KBM-7 (cell line): ENCODE results near the gene KCNQ1OT1.
A peak's percentile ranks its signal among the peaks of the same experiment; 100 is the strongest.

Experiments used
- DNase-seq: peaks from one replicate; pipeline ENCODE4 v3.0.0-alpha.2; 2015
- in situ Hi-C: fragments of 300-500 bp; cut with MboI; formaldehyde crosslinking; loops from 2 replicates; pipeline ENCODE4 v1.14.3; 2020; ENCODE audit warnings: low sequenced_read_pairs, low pct_unique_long_range_greater_than_20kb, mixed read lengths

Gene KCNQ1OT1

DNA sequence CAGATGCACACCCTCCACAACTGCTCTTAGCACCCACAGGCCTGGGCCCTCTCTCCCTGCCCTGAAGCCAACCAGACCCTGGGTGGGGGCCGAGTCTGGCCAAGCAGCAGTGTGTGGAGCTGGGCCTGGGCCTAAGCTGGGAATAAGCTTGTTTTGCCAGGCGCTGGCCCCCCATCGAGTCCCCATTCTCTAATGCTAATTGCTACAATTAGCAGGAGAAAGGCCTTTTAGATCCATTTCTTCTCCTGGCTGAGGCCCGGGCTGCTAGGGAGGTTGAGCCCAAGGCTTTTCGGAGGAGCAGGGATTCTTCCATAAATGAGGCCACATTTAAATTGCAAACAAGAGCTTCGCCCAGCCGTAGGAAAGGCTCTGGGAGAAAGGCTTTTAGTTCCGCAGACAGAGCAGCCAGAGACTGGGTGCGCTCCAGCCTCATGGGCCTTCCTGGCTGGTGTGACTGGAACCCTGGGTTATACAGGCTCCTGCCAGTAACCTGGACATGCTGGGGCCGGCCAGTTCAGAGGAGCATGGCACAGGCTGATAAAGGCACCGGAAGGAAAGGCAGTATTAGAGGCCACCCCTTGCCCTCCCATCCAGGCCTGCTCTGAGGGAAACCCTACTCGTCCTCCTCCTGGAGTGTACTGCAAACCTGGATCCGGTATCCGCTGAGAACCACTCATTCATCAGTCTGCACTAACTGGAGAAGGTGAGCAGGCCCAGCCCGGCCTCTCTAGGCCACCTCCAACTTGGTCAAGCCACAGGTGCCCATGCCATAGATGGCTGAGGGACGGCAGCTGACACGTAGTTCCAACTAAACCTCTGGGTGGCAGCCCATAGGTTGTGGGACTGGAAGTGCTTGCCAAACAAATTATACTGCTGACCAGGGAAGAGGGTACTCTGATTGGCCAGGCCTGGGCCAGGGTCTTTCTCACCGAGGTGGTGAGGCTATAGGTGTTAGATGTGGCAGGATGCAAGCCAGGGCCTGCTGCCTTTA lies 6.2 kb downstream of the KCNQ1OT1 start:
- no peak for DNase-seq
- in situ Hi-C loops = no loop called here

DNA sequence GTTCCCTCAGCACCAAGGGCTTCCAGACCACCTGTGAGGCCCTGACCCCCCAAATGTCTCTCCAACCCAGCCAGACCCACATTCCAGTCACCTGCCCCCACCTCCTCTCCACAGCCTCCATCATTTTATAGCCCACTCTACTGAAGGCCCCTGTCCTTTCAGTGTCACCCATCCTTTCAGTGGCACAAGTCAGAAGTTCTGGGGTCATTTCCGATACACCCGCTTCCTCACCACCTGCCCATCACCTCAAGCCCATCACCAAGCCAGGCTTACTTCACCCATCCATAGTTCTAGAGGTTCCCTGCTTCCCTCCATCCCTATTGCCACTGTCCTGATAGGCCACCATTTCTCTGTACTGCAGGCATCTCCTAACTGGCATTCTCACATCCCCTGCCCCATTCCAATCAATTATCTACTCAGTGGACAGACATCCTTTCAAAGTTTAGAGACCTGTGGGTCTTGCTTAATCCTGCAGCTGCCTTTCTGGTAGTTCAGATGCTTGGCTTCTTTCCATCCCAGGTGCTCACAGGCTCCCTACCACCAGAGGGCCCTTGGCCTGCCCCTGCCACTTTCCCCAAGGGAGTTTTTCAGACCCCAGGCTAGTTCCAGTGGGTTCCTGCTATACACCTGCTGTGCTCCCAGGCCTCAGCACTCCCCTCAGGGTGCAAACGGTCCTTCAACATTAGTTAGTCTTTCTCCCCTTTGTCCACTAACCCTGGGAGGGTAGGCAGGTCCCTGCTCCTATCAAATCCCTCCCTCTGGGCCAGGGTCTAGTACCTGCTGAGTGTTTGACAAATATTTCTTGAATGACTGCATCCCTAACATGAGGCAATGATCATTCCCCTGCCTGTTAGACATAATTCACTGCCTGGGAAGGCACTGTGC lies 7.6 kb downstream of the KCNQ1OT1 start:
- in situ Hi-C loops = no loop called here
- DNase-seq = peak; percentile 20

DNA sequence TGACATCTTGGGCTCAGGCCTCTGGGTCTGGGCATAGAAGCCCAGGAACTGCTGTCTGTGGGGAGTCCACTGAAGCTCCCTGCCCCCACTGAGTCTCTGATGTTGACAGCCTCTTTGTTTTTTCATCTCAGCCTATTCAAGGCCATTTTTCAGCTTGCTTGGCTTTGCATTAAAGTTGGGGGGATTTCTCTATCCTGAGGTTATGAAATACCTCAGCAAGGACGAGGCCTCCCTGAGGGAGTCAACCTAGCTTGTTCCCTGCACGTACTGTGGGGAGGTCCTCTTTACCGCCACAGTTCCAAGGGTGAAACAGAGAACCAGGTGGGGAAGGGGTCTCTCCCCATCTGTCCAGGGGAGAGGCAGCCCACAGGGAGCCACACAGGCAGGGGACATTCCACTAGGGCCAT lies 8.4 kb downstream of the KCNQ1OT1 start:
- DNase-seq = no peak
- in situ Hi-C loops = no loop called here

DNA sequence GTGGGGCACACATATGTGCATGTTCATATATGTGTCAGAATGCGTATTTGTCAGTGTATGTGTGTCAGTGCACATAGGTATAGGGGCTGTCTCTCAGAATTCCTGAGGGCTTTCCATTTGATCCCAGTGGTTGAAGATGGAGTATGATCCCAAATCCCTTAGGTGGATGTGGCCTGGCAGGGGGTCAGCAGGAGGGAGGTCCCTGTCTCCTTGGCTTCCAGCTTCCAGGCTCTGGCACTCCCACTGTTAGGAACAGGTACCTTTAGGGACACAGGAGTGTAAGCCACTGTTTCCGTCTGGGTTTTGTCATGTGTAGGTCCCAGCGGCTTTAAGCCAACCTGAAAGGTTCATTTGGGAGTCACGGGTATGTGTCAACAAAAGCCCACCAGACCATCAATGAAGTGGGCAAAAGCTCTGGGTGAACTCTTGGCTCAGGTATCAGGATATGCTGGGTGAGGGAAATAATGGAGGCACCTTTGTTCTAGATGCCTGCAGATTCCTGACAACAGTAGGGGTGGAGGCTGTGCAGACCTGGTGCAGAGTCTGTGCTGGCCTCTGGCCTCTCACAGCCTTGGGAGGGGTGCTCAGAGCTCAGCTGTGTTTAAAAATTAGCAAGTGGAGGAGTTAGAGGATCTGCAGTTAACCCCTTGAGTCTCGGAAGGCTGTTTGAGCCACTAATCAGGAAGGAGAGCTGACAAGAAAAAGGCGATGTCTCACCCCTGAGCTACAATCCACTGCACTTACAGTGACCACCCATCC lies 9.0 kb downstream of the KCNQ1OT1 start:
- no peak for DNase-seq
- in situ Hi-C loops = no loop called here

DNA sequence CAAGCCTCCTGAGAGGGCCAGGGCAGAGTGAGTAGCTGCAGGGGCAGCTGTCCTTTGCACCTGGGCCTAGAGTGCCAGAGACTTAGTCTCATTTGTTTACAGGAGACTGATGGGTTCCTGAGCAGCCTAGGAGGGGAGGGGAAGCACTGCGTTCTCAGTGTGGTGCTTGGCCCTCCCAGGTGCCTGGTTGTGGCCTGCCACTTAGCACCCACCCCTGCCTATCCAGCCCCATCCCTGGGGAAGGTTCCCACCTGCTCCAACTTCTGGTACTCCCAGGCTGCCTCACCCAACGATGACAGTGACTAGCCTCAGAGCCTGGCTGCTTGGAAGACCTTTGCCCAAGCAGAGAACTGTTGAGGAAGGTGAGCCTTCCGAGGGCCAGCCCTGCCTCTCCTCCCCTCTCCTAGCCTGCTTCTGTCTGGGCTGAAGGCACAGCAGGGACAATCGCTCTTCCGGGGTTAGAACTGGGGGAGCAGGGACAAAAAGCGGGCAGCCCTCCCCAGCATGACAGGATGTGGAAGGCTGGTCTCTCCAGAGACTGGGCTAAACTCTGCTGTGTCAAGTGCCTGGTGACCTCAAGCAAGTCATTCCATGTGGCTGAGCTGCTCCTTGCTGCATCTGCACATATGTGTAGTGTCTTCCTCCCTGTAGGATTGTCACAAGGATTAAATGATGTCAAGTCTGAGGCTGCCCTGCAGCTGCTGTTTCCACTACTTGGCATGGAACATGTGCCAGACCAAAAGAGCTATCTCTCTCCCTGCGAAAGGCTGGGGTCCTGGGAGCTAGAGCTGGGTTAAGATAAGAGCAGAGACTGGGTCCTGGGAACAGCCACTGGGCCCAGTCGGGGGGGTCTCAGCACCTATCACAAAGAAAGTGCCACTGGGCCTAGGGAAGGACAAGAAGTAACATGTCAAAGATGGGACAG lies 9.9 kb downstream of the KCNQ1OT1 start:
- in situ Hi-C loops = no loop called here

DNA sequence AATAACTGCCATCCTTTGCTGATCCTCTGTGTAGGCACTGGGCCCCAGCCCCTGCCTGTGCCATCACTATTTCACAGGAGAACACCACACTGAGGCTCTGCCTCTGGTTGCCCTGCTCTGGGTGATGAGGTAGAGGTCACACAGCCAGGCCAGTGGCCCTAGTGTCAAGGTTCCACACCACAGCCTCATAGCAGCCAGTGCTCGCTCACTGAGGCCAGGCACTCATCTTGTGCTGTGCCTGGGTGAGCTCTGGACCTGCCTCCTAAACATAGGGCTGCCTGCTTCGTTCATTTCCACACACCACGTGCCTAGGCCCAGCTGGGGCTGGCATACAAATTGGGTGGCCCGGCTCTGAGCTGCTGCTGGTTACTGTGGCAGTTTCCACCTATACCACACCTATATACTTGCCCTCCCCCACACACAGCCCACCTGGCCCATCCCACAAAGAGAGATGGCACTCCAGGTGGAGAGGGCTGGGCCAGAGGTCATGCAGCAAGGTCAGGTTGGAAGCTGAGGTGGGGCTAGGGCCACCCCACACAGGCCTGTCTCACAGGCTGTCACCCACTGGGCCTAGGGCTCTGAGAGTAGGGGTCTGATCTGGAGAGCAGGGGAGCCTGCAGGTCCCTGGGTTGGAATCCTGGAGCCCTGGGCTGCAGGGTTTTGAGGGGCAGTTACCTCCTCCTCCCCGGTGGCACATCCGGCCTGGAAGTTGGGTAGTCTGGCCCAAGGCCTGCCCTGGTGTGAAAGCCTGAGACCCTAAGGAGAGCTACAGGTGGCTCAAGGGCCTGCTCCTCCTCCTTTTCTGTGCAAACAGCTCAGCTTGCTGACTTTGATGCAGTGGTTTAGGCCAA lies 11.2 kb downstream of the KCNQ1OT1 start:
- no peak for DNase-seq
- in situ Hi-C loops = no loop called here

More for the DNA sequence above, 9.9 kb downstream of the KCNQ1OT1 start:
- no peak for DNase-seq

DNA sequence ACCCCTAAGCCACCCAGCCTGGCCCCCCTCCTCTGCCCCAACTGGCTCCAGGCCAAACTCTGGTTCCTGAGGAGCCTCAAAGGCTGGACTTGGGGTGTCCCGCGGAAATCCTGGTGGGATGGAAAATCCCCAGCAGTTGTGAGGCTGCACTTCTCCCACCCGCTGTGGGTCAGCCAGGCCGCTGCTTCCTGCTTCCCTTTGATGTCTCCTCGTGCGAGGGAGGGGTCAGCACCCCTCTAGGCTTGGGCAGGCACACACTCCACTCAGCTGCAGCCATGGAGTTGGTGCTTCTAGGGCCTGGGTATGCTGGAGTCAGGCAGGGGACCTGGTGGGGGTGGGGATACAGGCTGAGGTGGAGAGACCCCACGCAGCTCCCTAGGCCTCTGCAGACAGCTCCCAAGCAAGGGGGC lies 12.0 kb downstream of the KCNQ1OT1 start:
- DNase-seq = no peak
- in situ Hi-C loops = no loop called here

DNA sequence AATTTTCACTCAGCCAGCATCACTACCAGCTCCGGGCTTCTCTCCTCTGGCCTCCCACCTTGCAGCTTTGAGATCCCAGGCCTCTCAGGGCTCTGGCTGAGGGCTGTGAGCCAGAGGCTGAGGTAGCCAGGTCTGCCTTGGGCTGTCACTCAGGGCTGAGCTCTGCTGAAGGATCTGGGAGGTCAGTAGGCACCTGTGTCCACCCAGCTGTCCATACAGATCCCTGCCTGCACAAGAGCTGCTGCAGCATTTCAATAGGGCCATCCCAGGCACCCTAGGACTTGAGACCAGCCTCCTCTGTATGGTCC lies 12.6 kb downstream of the KCNQ1OT1 start:
- in situ Hi-C loops = no loop called here

DNA sequence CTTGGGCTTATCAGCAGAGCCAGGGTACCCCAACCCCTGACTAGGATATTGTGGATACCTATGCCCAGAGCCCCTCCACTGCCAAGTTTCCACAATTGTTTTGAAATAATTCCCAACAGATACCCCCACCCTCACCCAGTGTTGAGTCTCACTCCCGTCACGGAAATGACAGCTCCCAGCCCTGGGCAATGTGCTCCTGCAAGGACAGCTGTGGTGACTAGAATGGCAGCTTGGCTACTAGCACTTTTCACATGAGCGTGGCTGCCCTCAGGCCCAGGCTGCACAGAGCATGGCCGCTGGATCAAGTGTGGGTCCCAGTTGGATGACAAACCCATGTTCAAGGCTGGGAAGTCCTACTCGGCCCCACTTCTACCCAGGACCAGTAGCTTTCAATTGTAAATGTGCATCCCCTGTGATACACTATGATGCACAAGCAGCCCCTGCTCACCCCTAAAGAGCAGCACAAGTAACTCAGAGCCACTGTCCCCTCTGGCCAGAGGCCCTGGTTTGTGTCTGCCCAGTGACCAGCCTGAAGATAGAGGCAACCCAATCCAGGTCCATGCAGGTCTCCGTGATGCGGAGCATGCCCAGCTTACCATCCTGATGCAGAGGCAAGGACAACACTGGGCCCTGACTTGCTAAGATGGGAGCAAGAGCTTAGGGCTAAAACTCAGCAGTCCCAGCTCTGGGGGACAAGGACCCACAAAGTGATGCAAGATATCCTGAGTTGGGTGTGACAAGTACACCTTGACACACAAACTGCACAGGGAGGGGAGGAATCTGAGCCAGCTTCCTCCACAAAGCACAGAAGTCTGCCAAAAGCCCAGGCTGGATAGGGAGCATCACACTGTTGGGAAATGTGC lies 13.2 kb downstream of the KCNQ1OT1 start:
- DNase-seq = no peak
- in situ Hi-C loops = no loop called here

More for the DNA sequence above, 12.6 kb downstream of the KCNQ1OT1 start:
- no peak for DNase-seq

DNA sequence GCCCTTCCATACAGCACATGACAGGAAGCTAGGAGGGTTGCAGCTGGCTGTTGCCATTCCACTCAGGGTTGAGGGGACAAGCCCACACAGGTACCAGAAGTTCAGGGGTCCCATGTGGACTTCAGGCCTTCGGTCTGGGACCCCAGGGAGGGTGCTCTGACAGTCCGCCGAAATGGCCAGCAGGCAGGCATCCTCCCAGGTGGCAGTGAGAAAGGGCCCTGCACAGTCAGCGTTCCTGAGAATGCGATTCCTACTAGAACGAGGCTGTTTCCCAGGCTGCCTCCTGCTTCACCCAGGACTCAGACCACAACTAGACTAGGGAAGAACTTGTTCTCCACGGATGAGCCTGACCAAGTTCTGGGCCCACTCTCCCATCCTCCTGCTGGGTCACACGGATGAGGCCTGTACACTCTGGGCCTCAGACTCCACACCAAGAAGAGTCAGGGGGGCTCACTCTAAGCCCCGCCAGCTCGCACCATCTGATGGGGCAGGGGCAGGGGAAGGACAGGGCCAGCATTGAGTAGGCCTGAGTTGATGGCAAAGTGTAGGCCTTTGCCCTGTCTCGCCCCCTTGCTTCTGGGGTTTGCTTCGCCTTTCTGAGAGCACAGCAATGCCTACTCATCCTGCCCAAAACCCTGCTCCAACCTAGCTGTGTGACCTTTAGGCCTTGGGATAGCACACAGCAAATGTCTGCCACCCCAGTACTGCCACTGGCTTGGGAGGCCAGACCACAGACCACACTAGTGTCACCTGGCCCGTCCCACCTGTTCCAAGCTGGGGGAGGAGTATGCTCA lies 14.0 kb downstream of the KCNQ1OT1 start:
- in situ Hi-C loops = no loop called here
- DNase-seq = no peak

DNA sequence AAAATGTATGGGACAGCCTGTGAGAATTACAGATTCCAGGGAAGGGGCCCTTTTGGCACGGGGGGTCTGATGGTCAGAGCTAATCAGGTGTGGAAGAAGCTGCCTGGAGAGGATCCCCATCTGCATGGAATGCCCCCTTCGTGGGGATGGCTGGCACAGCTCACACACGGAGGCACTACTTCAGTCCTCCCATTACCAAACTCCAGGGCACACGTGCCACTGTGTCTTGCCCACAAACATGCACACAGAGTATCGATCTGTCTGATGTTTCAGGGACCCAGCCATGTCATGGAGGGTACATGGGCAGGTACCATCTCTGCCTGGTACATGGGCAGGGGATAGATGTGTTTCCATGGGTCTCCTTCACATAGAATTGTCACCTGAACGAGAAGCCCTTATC lies 14.7 kb downstream of the KCNQ1OT1 start:
- DNase-seq = no peak
- in situ Hi-C loops = no loop called here

DNA sequence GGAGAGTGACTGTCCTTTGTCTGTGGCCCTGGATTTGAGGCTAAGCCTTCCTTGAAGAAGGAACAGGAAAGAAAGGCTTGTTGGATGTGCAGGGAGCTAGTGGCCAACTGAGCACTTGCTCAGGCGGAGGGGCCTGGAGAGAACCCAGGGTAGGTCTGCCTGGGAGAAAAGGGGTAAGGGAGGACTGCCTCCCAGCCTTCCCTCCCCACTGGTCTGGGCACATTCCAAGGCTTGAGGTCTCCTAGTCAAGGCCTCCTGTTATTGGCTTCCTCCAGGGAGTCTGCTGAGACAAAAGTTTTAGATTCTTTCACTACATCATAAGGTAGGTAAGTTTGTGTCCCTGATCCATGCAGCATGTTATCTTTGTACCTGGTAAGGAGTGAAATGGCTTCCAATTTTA lies 15.2 kb downstream of the KCNQ1OT1 start:
- in situ Hi-C loops = no loop called here

DNA sequence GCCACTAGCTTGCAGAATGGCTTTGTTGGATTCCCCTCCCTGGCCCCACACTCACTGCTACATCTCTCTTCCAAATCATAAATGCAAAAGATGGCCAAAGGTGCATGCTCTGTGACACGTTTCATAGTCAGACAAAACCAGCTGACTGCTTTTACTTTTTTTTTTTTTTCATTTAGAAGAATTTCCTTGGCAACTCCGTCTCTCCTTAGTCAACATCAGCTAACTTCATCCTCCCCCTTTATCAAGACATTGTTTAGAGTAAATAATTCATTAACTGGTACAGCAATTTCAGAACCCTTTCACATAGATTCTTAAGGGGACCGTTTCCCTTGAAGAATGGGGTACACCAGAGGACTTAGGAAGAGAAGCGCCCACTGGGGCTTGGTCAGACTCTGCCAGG lies 16.0 kb downstream of the KCNQ1OT1 start:
- in situ Hi-C loops = no loop called here
- DNase-seq = no peak

More for the DNA sequence above, 15.2 kb downstream of the KCNQ1OT1 start:
- no peak for DNase-seq

DNA sequence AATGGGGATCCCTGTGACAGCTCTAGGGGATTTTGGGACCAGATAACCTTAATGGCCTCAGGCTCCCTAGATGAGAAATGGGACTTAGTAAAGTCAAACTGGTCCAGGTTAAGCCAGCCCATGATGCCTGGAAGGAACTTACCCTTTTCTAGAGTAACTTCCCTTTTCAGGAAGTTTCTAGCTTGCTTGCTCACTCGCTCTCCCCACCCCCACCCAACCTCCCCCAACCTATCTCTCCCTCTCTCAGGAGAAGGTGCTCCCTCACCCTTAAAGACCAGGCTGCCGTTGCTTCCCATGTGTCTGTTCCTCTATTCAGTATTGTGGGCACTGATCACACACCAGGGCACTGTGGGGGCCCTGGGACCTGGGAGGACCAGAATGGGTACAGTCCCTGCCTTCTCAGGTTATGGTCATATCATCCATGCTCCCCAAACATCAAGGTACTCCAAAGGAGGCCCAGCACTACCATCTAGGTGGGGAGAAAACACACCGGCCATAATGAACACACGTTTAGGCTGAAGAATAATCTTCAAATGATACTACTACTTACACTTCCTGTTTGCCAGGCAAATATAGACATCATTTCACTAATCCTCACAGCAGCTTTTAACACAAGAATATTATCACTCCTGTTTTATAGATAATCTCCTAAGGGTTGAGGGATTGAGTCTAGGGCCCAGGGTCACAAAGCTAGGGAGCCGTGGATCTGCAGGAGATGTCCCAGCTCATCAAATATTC lies 18.2 kb downstream of the KCNQ1OT1 start:
- DNase-seq = peak; percentile 45
- in situ Hi-C loops = no loop called here

DNA sequence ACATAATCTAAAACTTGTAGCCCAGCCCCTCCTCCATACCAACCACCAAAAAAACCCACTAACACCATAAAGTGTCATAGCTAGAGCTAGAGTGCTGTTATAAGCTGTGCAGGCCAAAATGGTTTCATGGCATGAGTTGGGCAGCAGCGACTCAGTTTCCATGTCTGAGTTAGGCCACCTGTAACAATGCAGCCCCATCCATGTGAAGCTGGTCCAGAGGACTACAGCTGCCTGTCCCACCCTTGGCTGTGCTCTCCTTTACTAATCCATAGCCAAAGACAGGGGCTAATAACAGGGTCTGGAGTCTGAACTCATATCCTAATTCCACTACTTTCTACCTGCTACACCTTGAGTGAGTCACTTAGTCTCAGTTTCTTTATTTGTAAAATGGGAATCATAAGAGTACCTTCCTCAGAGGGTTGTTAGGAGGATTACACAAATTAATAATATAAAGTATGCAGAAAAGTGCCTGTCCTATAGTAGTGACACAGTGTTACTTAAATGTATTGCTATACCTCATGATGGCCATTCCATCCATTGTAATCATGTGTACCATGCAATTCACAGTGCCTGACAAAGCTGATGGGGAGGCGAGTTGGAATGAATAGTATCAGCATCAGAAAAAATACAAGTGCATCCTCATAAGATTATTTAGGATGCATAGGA lies 20.6 kb downstream of the KCNQ1OT1 start:
- in situ Hi-C loops = no loop called here
- no peak for DNase-seq
